Endothelial cell of umbilical vein (primary cell): ENCODE data around the gene NCR1. TPM values are rescaled to one million over a fixed set of nuclear protein-coding genes. Genes with fewer than 3 reads are reported as not detected.

Experiments
- BruUV-seq: library from RNA; stranded (reverse); fragments of 400-500 nt; replicated peaks from 2 replicates; lab custom pipeline; 2021; lab: Mats Ljungman, UMichigan
- CTCF ChIA-PET: fragments of 300-600, 350-600 bp; sonication (Branson Sonifier 250); formaldehyde crosslinking; loops from one replicate; lab custom pipeline; 2021; ENCODE audit warnings: antibody characterized with exemption, inconsistent platforms; lab: Charles Lee
- POLR2A ChIA-PET: fragments of 300-600, 350-600 bp; sonication (Branson Sonifier 250); formaldehyde crosslinking; loops from one replicate; lab custom pipeline; 2021; ENCODE audit warnings: antibody characterized with exemption, inconsistent platforms; lab: Charles Lee
- DNase-seq: peaks from one replicate; pipeline ENCODE4 v3.0.0-alpha.2; 2011; ENCODE audit warnings: low read depth, low spot score
- FAIRE-seq: peaks from 2 replicates; lab custom pipeline; 2011; peaks lifted over from hg19 to GRCh38; lab: Jason Lieb, UNC
- H2AFZ ChIP-seq: 2 replicates; pipeline ENCODE4 v1.6.0; 2012; ENCODE audit warnings: low read depth, low read length, control low read depth, inconsistent platforms
- H3K27ac ChIP-seq: 2 replicates; pipeline ENCODE4 v1.5.1; 2011; ENCODE audit warnings: low read depth, mild to moderate bottlenecking, control low read depth, low read length, moderate library complexity; ENCODE audit not compliant: insufficient read depth
- H3K27me3 ChIP-seq, 2 experiments: 2 replicates each; pipeline versions ENCODE4 v1.6.0 to v1.6.1; 2011; ENCODE audit warnings: low read length in 2 of 2, mixed read lengths in 1 of 2; ENCODE audit not compliant: control insufficient read depth in 2 of 2, insufficient read depth in 2 of 2
- H3K36me3 ChIP-seq, 2 experiments: 2 replicates in 1 of 2; 3 replicates in 1 of 2; pipeline ENCODE4 v1.5.1; 2011; ENCODE audit warnings: low read length in 2 of 2, mild to moderate bottlenecking in 1 of 2, moderate library complexity in 1 of 2; ENCODE audit not compliant: control insufficient read depth in 2 of 2, insufficient read depth in 2 of 2; ENCODE audit errors: extremely low read depth in 1 of 2
- H3K4me1 ChIP-seq: 3 replicates; pipeline ENCODE4 v1.5.1; 2011; ENCODE audit warnings: mild to moderate bottlenecking, low read length; ENCODE audit not compliant: control insufficient read depth, insufficient read depth; ENCODE audit errors: extremely low read depth
- H3K4me2 ChIP-seq: 2 replicates; pipeline ENCODE4 v1.6.1; 2011; ENCODE audit warnings: low read length, control low read depth, mixed read lengths; ENCODE audit not compliant: insufficient read depth
- H3K4me3 ChIP-seq, 3 experiments: fragments of 200-600 bp in 1 of 3; sonication (generic), shearing (Covaris generic) in 1 of 3; replicated peaks in 1 of 3; 2 replicates each; pipeline ENCODE4 v1.5.1; 2011 to 2016; ENCODE audit warnings: control low read depth in 3 of 3, low read length in 3 of 3, mild to moderate bottlenecking in 2 of 3, inconsistent platforms in 1 of 3, low read depth in 1 of 3, moderate library complexity in 1 of 3; ENCODE audit not compliant: insufficient read depth in 1 of 3
- H3K79me2 ChIP-seq: 2 replicates; pipeline ENCODE4 v1.6.0; 2012; ENCODE audit warnings: low read length, inconsistent platforms; ENCODE audit not compliant: control insufficient read depth, insufficient read depth
- H3K9ac ChIP-seq: replicated peaks from 2 replicates; pipeline ENCODE3; 2011; ENCODE audit warnings: low read length, control low read depth; ENCODE audit not compliant: insufficient read depth; ENCODE audit errors: extremely low read depth
- H3K9me1 ChIP-seq: replicated peaks from 3 replicates; pipeline ENCODE4 v1.6.0; 2011; ENCODE audit warnings: mild to moderate bottlenecking, low read length; ENCODE audit not compliant: control insufficient read depth, insufficient read depth; ENCODE audit errors: extremely low read depth
- H3K9me3 ChIP-seq: replicated peaks from 2 replicates; pipeline ENCODE4 v1.5.1; 2012; ENCODE audit warnings: low read length, inconsistent platforms; ENCODE audit not compliant: control insufficient read depth, insufficient read depth
- H4K20me1 ChIP-seq: replicated peaks from 2 replicates; pipeline ENCODE3; 2011; ENCODE audit warnings: mild to moderate bottlenecking, low read length; ENCODE audit not compliant: control insufficient read depth, insufficient read depth; ENCODE audit errors: extremely low read depth
- EZH2 ChIP-seq: IDR thresholded peaks from 2 replicates; pipeline ENCODE4 v1.6.1; 2012; ENCODE audit warnings: borderline replicate concordance, low read depth, mild to moderate bottlenecking, moderate library complexity, low read length, inconsistent platforms; ENCODE audit not compliant: severe bottlenecking
- FOS ChIP-seq: IDR thresholded peaks from 2 replicates; pipeline ENCODE4 v1.6.1; 2011; ENCODE audit warnings: mild to moderate bottlenecking, low read length, moderate library complexity, borderline replicate concordance; ENCODE audit not compliant: insufficient read depth
- GATA2 ChIP-seq: IDR thresholded peaks from 2 replicates; pipeline ENCODE4 v1.7.0; 2011; ENCODE audit warnings: low read depth, mild to moderate bottlenecking, moderate library complexity, mixed read lengths, low read length; ENCODE audit not compliant: insufficient read length, insufficient read depth
- JUN ChIP-seq: IDR thresholded peaks from 2 replicates; pipeline ENCODE4 v1.6.1; 2011; ENCODE audit warnings: borderline replicate concordance, low read depth; ENCODE audit not compliant: insufficient read length, insufficient read depth
- MYC ChIP-seq: IDR thresholded peaks from one replicate; pipeline ENCODE4 v1.6.1; 2011; ENCODE audit warnings: mild to moderate bottlenecking, low read depth, low read length
- POLR2A ChIP-seq: IDR thresholded peaks from 2 replicates; pipeline ENCODE4 v1.6.1; 2012; ENCODE audit warnings: low read depth, mild to moderate bottlenecking, control low read depth, low read length
- POLR2AphosphoS5 ChIP-seq: IDR thresholded peaks from 2 replicates; pipeline ENCODE4 v1.6.1; 2012; ENCODE audit warnings: low read depth, mild to moderate bottlenecking, control low read depth, low read length, moderate library complexity; ENCODE audit not compliant: insufficient read depth
- dilution Hi-C: fragments of 300-500 bp; cut with MboI; formaldehyde crosslinking; loops from one replicate; pipeline ENCODE4 v1.15.0; 2019; ENCODE audit warnings: low sequenced_read_pairs; ENCODE audit not compliant: extremely low pct_ligation_motif_present
- intact Hi-C: fragments of 100-400 bp; cut with micrococcal nuclease; formaldehyde crosslinking; loops from one replicate; pipeline ENCODE4 v1.10.0; 2022
- polyA plus RNA-seq, 4 experiments: library from polyadenylated mRNA; depleted of rRNA in 3 of 4; stranded (reverse) in 3 of 4; unstranded in 1 of 4; fragments of >200 nt; gene quantifications; 2 replicates each; pipeline versions ENCODE4 v1.2.1 to v1.2.3, GENCODE V29; 2011 to 2012; ENCODE audit warnings: missing spikeins in 1 of 4
- total RNA-seq: library from RNA; stranded (reverse); gene quantifications from 2 replicates; pipeline ENCODE4 v1.2.3, GENCODE V29; 2021
- TF ChIP-seq, protein P1 (sequence below): IDR thresholded peaks from 2 replicates; pipeline ENCODE4 v1.6.1; 2011; ENCODE audit not compliant: insufficient read depth, insufficient read length
- TF ChIP-seq, protein P2 (sequence below), 2 donors: IDR thresholded peaks; 1 replicate in 1 of 2; 2 replicates in 1 of 2; pipeline ENCODE4 v1.5.1; 2011; ENCODE audit warnings: low read length in 2 of 2, mild to moderate bottlenecking in 2 of 2, moderate library complexity in 2 of 2, control low read depth in 1 of 2, inconsistent platforms in 1 of 2, low read depth in 1 of 2; ENCODE audit not compliant: insufficient read depth in 1 of 2; ENCODE audit errors: extremely low read depth in 1 of 2

The NCR1 gene
- total and polyA plus RNA-seq, 2 donors (not counting 3 experiments of a cell fraction or from before 2014, with no cell fraction given), result 0.44 to 0.76 TPM

DNA sequence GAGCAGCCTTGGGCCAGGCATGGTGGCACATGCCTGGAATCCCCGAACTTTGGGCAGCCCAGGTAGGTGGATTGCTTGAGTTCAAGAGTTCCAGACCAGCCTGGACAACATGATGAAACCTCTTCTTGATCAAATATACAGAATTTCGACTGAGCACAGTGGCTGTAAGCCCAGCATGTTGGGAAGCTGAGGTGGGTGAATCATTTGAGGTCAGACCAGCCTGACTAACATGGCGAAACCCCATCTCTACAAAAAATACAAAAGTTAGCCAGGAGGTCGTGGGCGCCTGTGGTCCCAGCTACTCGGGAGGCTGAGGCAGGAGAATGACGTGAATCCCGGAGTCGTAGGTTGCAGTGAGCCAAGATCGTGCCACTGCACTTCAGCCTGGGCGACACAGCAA, 49.4 kb downstream of the NCR1 start:
- Histone ChIP-seq H3K4me1 (no peaks in the 10 kb centered on the region), H3K4me3 (no peak overlapping the region), H3K36me3 (no peaks in the 10 kb centered on the region), H3K79me2 (no peaks in the 10 kb centered on the region), H4K20me1 (no peaks in the 10 kb centered on the region), H3K9me3 (no peaks in the 10 kb centered on the region), H3K4me2 (no peak overlapping the region), H3K9me1 (no peaks in the 10 kb centered on the region), H3K27me3 (no peaks in the 10 kb centered on the region), H3K9ac (no peak overlapping the region), H3K27ac (no peak overlapping the region), H2AFZ (no peak overlapping the region)
- CTCF ChIA-PET, result no interaction called here
- no peak for FAIRE-seq
- dilution Hi-C loops (no loop called here), intact Hi-C loops (no loop called here)
- POLR2A ChIA-PET, result no interaction called here
- DNase-seq, result no peak
- no peak for TF ChIP-seq POLR2A
- TF ChIP-seq, protein P1, sequence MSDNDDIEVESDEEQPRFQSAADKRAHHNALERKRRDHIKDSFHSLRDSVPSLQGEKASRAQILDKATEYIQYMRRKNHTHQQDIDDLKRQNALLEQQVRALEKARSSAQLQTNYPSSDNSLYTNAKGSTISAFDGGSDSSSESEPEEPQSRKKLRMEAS, result no peak
- TF ChIP-seq EZH2, result no peak
- no peak for TF ChIP-seq MYC
- no peak for TF ChIP-seq FOS
- no peak for TF ChIP-seq POLR2AphosphoS5
- TF ChIP-seq, protein P2, sequence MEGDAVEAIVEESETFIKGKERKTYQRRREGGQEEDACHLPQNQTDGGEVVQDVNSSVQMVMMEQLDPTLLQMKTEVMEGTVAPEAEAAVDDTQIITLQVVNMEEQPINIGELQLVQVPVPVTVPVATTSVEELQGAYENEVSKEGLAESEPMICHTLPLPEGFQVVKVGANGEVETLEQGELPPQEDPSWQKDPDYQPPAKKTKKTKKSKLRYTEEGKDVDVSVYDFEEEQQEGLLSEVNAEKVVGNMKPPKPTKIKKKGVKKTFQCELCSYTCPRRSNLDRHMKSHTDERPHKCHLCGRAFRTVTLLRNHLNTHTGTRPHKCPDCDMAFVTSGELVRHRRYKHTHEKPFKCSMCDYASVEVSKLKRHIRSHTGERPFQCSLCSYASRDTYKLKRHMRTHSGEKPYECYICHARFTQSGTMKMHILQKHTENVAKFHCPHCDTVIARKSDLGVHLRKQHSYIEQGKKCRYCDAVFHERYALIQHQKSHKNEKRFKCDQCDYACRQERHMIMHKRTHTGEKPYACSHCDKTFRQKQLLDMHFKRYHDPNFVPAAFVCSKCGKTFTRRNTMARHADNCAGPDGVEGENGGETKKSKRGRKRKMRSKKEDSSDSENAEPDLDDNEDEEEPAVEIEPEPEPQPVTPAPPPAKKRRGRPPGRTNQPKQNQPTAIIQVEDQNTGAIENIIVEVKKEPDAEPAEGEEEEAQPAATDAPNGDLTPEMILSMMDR (IDR thresholded peaks at IDR 0.05; ENCODE audit: extremely low read depth in 1 of 2, insufficient read depth in 1 of 2, low read depth in 1 of 2, low read length in 2 of 2), result no peak
- TF ChIP-seq JUN, result no peak
- no peak for TF ChIP-seq GATA2
- BruUV-seq, result no TSS peak
